H1 (cell line): ENCODE measurements around the gene DHRS2.

ENCODE experiments used
- ASH2L ChIP-seq: fragments of 200-600, 300-600 bp; sonication (generic); IDR thresholded peaks from one replicate; pipeline ENCODE4 v1.7.1; 2017; ENCODE audit warnings: low read length
- BCL11A ChIP-seq, 2 experiments: IDR thresholded peaks; one replicate each; pipeline ENCODE4 v1.6.1; 2011; ENCODE audit warnings: low read depth in 2 of 2, low read length in 2 of 2, mild to moderate bottlenecking in 2 of 2
- CEBPB ChIP-seq: IDR thresholded peaks from 2 replicates; pipeline ENCODE4 v1.6.1; 2012; ENCODE audit warnings: low read depth, low read length
- JUND ChIP-seq: IDR thresholded peaks from 2 replicates; pipeline ENCODE4 v1.6.1; 2011; ENCODE audit warnings: mild to moderate bottlenecking, improper control_type of control experiment, low read length
- POLR2A ChIP-seq, 2 experiments: IDR thresholded peaks; 1 replicate in 1 of 2; 2 replicates in 1 of 2; pipeline ENCODE4 v1.6.1; 2011; ENCODE audit warnings: low read depth in 2 of 2, low read length in 2 of 2, mild to moderate bottlenecking in 2 of 2; ENCODE audit errors: control extremely low read depth in 1 of 2
- RFX5 ChIP-seq: IDR thresholded peaks from 2 replicates; pipeline ENCODE4 v1.6.1; 2011; ENCODE audit warnings: low read depth, low read length, improper control_type of control experiment, borderline replicate concordance
- TAF1 ChIP-seq: IDR thresholded peaks from 2 replicates; pipeline ENCODE4 v1.6.1; 2011; ENCODE audit warnings: mild to moderate bottlenecking, low read depth, low read length
- TCF12 ChIP-seq: IDR thresholded peaks from 2 replicates; pipeline ENCODE4 v1.6.1; 2011; ENCODE audit warnings: low read depth, mild to moderate bottlenecking, low read length
- TF ChIP-seq, protein P1 (sequence below), 3 experiments: IDR thresholded peaks; 1 replicate in 2 of 3; 2 replicates in 1 of 3; pipeline versions ENCODE4 v1.5.1 to v1.6.1; 2011; ENCODE audit warnings: low read length in 3 of 3, mild to moderate bottlenecking in 3 of 3, inconsistent platforms in 2 of 3, low read depth in 1 of 3, moderate library complexity in 1 of 3; ENCODE audit not compliant: insufficient read depth in 1 of 3; ENCODE audit errors: control extremely low read depth in 1 of 3
- TF ChIP-seq, protein P2 (sequence below): IDR thresholded peaks from 2 replicates; pipeline ENCODE4 v1.6.1; 2012; ENCODE audit warnings: low read length, inconsistent platforms

GRCh38 chr14:23639048-23639890 is 3.1 kb downstream of the DHRS2 start:
- no peak for TF ChIP-seq JUND
- TF ChIP-seq, protein P1, sequence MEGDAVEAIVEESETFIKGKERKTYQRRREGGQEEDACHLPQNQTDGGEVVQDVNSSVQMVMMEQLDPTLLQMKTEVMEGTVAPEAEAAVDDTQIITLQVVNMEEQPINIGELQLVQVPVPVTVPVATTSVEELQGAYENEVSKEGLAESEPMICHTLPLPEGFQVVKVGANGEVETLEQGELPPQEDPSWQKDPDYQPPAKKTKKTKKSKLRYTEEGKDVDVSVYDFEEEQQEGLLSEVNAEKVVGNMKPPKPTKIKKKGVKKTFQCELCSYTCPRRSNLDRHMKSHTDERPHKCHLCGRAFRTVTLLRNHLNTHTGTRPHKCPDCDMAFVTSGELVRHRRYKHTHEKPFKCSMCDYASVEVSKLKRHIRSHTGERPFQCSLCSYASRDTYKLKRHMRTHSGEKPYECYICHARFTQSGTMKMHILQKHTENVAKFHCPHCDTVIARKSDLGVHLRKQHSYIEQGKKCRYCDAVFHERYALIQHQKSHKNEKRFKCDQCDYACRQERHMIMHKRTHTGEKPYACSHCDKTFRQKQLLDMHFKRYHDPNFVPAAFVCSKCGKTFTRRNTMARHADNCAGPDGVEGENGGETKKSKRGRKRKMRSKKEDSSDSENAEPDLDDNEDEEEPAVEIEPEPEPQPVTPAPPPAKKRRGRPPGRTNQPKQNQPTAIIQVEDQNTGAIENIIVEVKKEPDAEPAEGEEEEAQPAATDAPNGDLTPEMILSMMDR (IDR thresholded peaks at IDR 0.05; ENCODE audit: control extremely low read depth in 1 of 3, insufficient read depth in 1 of 3, low read depth in 1 of 3, low read length in 3 of 3) = no peak
- TF ChIP-seq ASH2L = no peak
- no peak for TF ChIP-seq TAF1
- TF ChIP-seq BCL11A (IDR thresholded peaks at IDR 0.05; ENCODE audit: low read depth in 2 of 2, low read length in 2 of 2) = no peak
- TF ChIP-seq TCF12 = no peak
- TF ChIP-seq CEBPB = no peak
- no peak for TF ChIP-seq RFX5
- TF ChIP-seq POLR2A (IDR thresholded peaks at IDR 0.05; ENCODE audit: control extremely low read depth in 1 of 2, low read depth in 2 of 2, low read length in 2 of 2) = no peak
- TF ChIP-seq, protein P2, sequence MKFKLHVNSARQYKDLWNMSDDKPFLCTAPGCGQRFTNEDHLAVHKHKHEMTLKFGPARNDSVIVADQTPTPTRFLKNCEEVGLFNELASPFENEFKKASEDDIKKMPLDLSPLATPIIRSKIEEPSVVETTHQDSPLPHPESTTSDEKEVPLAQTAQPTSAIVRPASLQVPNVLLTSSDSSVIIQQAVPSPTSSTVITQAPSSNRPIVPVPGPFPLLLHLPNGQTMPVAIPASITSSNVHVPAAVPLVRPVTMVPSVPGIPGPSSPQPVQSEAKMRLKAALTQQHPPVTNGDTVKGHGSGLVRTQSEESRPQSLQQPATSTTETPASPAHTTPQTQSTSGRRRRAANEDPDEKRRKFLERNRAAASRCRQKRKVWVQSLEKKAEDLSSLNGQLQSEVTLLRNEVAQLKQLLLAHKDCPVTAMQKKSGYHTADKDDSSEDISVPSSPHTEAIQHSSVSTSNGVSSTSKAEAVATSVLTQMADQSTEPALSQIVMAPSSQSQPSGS = no peak
